ENCODE results near the gene TRIP10.

The TRIP10 gene

DNA sequence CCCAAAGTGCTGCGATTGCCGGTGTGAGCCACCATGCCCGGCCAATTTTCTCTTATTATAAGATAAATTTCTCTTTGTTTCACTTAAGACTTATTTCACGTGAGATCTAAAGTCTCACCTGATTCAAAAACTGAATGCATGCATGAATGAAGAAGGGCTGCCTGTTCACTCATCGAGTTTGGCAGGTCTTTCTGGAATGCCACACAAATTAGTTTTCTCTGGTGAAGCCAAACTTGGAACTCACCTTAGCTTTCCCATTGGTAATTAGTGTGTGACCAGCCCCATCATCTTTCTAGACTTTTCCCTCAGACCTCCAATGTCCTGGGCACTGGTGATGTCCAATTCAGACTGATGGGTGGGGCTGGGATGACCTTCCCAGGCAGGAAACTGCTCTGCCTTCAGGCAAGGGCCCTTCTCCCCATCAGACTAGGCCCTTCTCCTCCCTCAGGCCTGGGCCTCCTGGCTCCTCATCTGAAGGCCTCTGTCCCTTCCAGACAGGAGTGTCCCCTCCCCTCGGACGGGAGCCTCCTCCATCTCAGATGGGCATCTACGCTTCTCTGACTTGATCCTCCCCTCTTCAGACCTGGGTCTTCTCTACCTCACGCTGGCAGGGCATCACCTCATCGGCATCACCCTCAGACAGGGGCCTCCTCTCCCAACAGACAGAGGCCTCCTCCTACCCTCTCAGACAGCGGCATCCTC lies 33.4 kb upstream of the TRIP10 start:
- no peaks in the 10 kb centered on the region for H3K9me3 ChIP-seq (ENCODE audit: control insufficient read depth, low read length)
- no peak overlapping the region for H3K27ac ChIP-seq (ENCODE audit: low read length, poor library complexity, severe bottlenecking)
- 86% methylated on average over 11 of the region's 11 CpGs for WGBS
- peaks cover 4% of the 10 kb centered on the region for H3K4me1 ChIP-seq (ENCODE audit: control insufficient read depth, insufficient read depth, low read depth, low read length)
- H3K79me1 ChIP-seq (replicated peaks; ENCODE audit: low read length, poor library complexity, severe bottlenecking) = no peaks in the 10 kb centered on the region
- no peak overlapping the region for H4K91ac ChIP-seq (ENCODE audit: low read length)
- H2BK15ac ChIP-seq (ENCODE audit: low read depth, poor library complexity, severe bottlenecking) = no peak overlapping the region
- H2AK5ac ChIP-seq (ENCODE audit: low read length, severe bottlenecking) = no peak overlapping the region
- no peak overlapping the region for H2BK120ac ChIP-seq (ENCODE audit: low read depth, low read length)
- H3K4ac ChIP-seq (ENCODE audit: low read depth in 1 of 2, low read length in 2 of 2) = no peak overlapping the region
- H3K36me3 ChIP-seq (ENCODE audit: control insufficient read depth in 1 of 2, insufficient read depth in 2 of 2, low read depth in 1 of 2, low read length in 2 of 2) = peaks cover 0 to 23% of the 10 kb centered on the region in 2 experiments
- no peak overlapping the region for H2BK5ac ChIP-seq (ENCODE audit: low read depth, low read length, poor library complexity, severe bottlenecking)
- no peak overlapping the region for H4K8ac ChIP-seq (ENCODE audit: low read length)
- H3K27me3 ChIP-seq (ENCODE audit: control insufficient read depth in 1 of 2, insufficient read depth in 1 of 2, low read length in 2 of 2) = peaks cover 8 to 25% of the 10 kb centered on the region in 2 experiments
- H2AFZ ChIP-seq (ENCODE audit: low read depth, low read length) = no peak overlapping the region
- no peak overlapping the region for H3K18ac ChIP-seq (ENCODE audit: low read depth in 1 of 2, low read length in 2 of 2)
- no peak overlapping the region for H3K4me2 ChIP-seq (ENCODE audit: low read length, poor library complexity, severe bottlenecking)
- H2BK12ac ChIP-seq (ENCODE audit: low read length in 2 of 2) = no peak overlapping the region
- no peak overlapping the region for H3K9ac ChIP-seq (ENCODE audit: low read length)
- DNase-seq = no peak
- H3K23ac ChIP-seq (ENCODE audit: low read length in 2 of 2) = no peak overlapping the region
- no peak overlapping the region for H3K4me3 ChIP-seq (ENCODE audit: insufficient read depth in 1 of 2, low read depth in 1 of 2, low read length in 2 of 2)
- H3K14ac ChIP-seq (ENCODE audit: low read length in 2 of 2) = no peak overlapping the region

DNA sequence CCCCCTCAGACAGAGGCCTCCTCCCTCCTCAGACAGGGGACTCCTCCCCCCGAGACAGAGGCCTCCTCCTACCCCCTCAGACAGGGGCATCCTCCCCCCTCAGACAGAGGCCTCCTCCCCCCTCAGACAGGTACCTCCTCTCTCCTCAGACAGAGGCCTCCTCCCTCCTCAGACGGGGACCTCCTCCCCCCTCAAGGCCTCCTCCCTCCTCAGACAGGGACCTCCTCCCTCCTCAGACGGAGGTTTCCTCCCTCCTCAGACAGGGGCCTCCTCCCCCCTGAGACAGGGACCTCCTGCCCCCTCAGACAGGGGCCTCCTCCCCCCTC lies 32.9 kb upstream of the TRIP10 start:
- H4K8ac ChIP-seq (ENCODE audit: low read length) = no peak overlapping the region
- no peak overlapping the region for H2AFZ ChIP-seq (ENCODE audit: low read depth, low read length)
- no peak overlapping the region for H3K4ac ChIP-seq (ENCODE audit: low read depth in 1 of 2, low read length in 2 of 2)
- H2AK5ac ChIP-seq (ENCODE audit: low read length, severe bottlenecking) = no peak overlapping the region
- H3K18ac ChIP-seq (ENCODE audit: low read depth in 1 of 2, low read length in 2 of 2) = no peak overlapping the region
- no peak overlapping the region for H3K9ac ChIP-seq (ENCODE audit: low read length)
- no peak overlapping the region for H3K4me3 ChIP-seq (ENCODE audit: insufficient read depth in 1 of 2, low read depth in 1 of 2, low read length in 2 of 2)
- no peaks in the 10 kb centered on the region for H3K79me1 ChIP-seq (replicated peaks; ENCODE audit: low read length, poor library complexity, severe bottlenecking)
- peaks cover 0 to 26% of the 10 kb centered on the region in 2 experiments for H3K36me3 ChIP-seq (ENCODE audit: control insufficient read depth in 1 of 2, insufficient read depth in 2 of 2, low read depth in 1 of 2, low read length in 2 of 2)
- H2BK15ac ChIP-seq (ENCODE audit: low read depth, poor library complexity, severe bottlenecking) = no peak overlapping the region
- H2BK120ac ChIP-seq (ENCODE audit: low read depth, low read length) = no peak overlapping the region
- no peaks in the 10 kb centered on the region for H3K9me3 ChIP-seq (ENCODE audit: control insufficient read depth, low read length)
- peaks cover 10 to 30% of the 10 kb centered on the region in 2 experiments for H3K27me3 ChIP-seq (ENCODE audit: control insufficient read depth in 1 of 2, insufficient read depth in 1 of 2, low read length in 2 of 2)
- H3K27ac ChIP-seq (ENCODE audit: low read length, poor library complexity, severe bottlenecking) = no peak overlapping the region
- no peak for DNase-seq
- no peak overlapping the region for H3K14ac ChIP-seq (ENCODE audit: low read length in 2 of 2)
- H2BK5ac ChIP-seq (ENCODE audit: low read depth, low read length, poor library complexity, severe bottlenecking) = no peak overlapping the region
- H3K4me1 ChIP-seq (ENCODE audit: control insufficient read depth, insufficient read depth, low read depth, low read length) = peaks cover 4% of the 10 kb centered on the region
- no peak overlapping the region for H2BK12ac ChIP-seq (ENCODE audit: low read length in 2 of 2)
- H4K91ac ChIP-seq (ENCODE audit: low read length) = no peak overlapping the region
- 75% methylated on average over 2 of the region's 3 CpGs for WGBS
- H3K4me2 ChIP-seq (ENCODE audit: low read length, poor library complexity, severe bottlenecking) = no peak overlapping the region
- H3K23ac ChIP-seq (ENCODE audit: low read length in 2 of 2) = no peak overlapping the region

DNA sequence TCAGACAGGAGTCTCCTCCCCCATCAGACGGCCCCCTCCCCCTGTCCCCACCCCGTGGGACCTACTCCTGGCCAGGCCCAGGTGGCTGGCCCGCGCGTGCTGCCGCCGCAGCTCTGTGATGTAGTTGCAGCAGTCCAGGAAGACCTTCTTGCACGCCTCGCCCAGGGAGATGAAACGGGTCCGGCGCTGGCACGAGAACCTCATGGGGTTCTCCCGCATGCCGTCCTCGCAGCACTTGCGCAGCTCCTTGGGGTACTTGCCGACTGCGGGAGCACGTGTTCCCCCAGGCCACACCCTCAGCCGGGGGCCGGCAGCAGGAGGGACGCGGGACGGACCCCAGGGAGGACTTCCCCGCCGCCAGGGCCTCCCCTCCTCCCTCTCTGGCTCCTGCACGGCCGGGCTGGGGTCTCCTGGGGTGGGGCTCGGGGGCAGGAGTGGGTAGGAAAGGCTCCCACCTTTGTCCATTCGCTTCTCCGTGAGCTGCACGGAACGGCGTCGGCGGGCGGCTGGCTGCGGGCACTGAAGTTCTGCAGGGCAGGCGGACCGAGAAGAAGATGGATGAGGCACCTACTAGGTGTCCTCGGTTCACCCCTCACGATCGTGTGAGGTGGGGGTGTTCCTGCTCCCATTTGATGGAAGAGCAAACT lies 32.3 kb upstream of the TRIP10 start:
- H3K4ac ChIP-seq (ENCODE audit: low read depth in 1 of 2, low read length in 2 of 2) = no peak overlapping the region
- 91% methylated on average over 42 of the region's 44 CpGs for WGBS
- no peak overlapping the region for H3K4me2 ChIP-seq (ENCODE audit: low read length, poor library complexity, severe bottlenecking)

DNA sequence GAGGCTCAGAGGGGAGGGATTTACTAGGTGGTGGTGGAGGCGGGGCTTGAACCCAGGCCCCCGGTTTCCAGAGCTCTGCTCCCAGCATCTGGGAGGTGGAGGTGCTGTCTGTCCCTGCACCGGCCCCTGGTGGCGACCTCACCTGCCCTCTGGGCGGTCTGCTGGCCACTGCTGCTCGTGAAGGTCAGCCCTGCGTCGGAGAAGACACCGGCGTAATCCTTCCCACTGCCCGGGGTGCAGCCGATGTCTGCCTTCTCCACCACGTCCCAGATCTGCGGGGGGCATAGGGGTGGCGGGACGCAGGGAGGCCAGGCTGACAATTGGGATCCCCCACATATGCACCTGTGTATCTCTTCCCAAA lies 31.8 kb upstream of the TRIP10 start:
- Histone ChIP-seq H4K91ac (ENCODE audit: low read length) (no peak overlapping the region), H3K4me3 (ENCODE audit: insufficient read depth in 1 of 2, low read depth in 1 of 2, low read length in 2 of 2) (no peak overlapping the region), H2BK15ac (ENCODE audit: low read depth, poor library complexity, severe bottlenecking) (no peak overlapping the region), H2AFZ (ENCODE audit: low read depth, low read length) (no peak overlapping the region), H3K14ac (ENCODE audit: low read length in 2 of 2) (no peak overlapping the region), H3K4ac (ENCODE audit: low read depth in 1 of 2, low read length in 2 of 2) (no peak overlapping the region), H3K27me3 (ENCODE audit: control insufficient read depth in 1 of 2, insufficient read depth in 1 of 2, low read length in 2 of 2) (peaks cover 10 to 25% of the 10 kb centered on the region in 2 experiments), H3K27ac (ENCODE audit: low read length, poor library complexity, severe bottlenecking) (no peak overlapping the region), H3K79me1 (replicated peaks; ENCODE audit: low read length, poor library complexity, severe bottlenecking) (no peaks in the 10 kb centered on the region), H2BK120ac (ENCODE audit: low read depth, low read length) (no peak overlapping the region), H4K8ac (ENCODE audit: low read length) (no peak overlapping the region), H3K23ac (ENCODE audit: low read length in 2 of 2) (no peak overlapping the region), H2BK5ac (ENCODE audit: low read depth, low read length, poor library complexity, severe bottlenecking) (no peak overlapping the region), H3K9me3 (ENCODE audit: control insufficient read depth, low read length) (no peaks in the 10 kb centered on the region), H3K4me1 (ENCODE audit: control insufficient read depth, insufficient read depth, low read depth, low read length) (peaks cover 4% of the 10 kb centered on the region), H3K9ac (ENCODE audit: low read length) (no peak overlapping the region), H3K36me3 (ENCODE audit: control insufficient read depth in 1 of 2, insufficient read depth in 2 of 2, low read depth in 1 of 2, low read length in 2 of 2) (peaks cover 0 to 28% of the 10 kb centered on the region in 2 experiments), H2AK5ac (ENCODE audit: low read length, severe bottlenecking) (no peak overlapping the region), H3K18ac (ENCODE audit: low read depth in 1 of 2, low read length in 2 of 2) (no peak overlapping the region), H2BK12ac (ENCODE audit: low read length in 2 of 2) (no peak overlapping the region), H3K4me2 (ENCODE audit: low read length, poor library complexity, severe bottlenecking) (no peak overlapping the region)
- no peak for DNase-seq
- WGBS = 85% methylated on average over 16 of the region's 16 CpGs

More for the DNA sequence above, 32.3 kb upstream of the TRIP10 start:
- Histone ChIP-seq H3K79me1 (replicated peaks; ENCODE audit: low read length, poor library complexity, severe bottlenecking) (no peaks in the 10 kb centered on the region), H3K18ac (ENCODE audit: low read depth in 1 of 2, low read length in 2 of 2) (no peak overlapping the region), H4K8ac (ENCODE audit: low read length) (no peak overlapping the region), H3K27ac (ENCODE audit: low read length, poor library complexity, severe bottlenecking) (no peak overlapping the region), H2BK120ac (ENCODE audit: low read depth, low read length) (no peak overlapping the region), H3K9ac (ENCODE audit: low read length) (no peak overlapping the region), H2AFZ (ENCODE audit: low read depth, low read length) (no peak overlapping the region), H2BK15ac (ENCODE audit: low read depth, poor library complexity, severe bottlenecking) (no peak overlapping the region), H3K4me1 (ENCODE audit: control insufficient read depth, insufficient read depth, low read depth, low read length) (peaks cover 4% of the 10 kb centered on the region), H3K23ac (ENCODE audit: low read length in 2 of 2) (no peak overlapping the region), H4K91ac (ENCODE audit: low read length) (no peak overlapping the region), H3K36me3 (ENCODE audit: control insufficient read depth in 1 of 2, insufficient read depth in 2 of 2, low read depth in 1 of 2, low read length in 2 of 2) (peaks cover 0 to 27% of the 10 kb centered on the region in 2 experiments), H3K14ac (ENCODE audit: low read length in 2 of 2) (no peak overlapping the region), H3K9me3 (ENCODE audit: control insufficient read depth, low read length) (no peaks in the 10 kb centered on the region), H2BK12ac (ENCODE audit: low read length in 2 of 2) (no peak overlapping the region), H3K27me3 (ENCODE audit: control insufficient read depth in 1 of 2, insufficient read depth in 1 of 2, low read length in 2 of 2) (peaks cover 10 to 29% of the 10 kb centered on the region in 2 experiments), H2BK5ac (ENCODE audit: low read depth, low read length, poor library complexity, severe bottlenecking) (no peak overlapping the region), H2AK5ac (ENCODE audit: low read length, severe bottlenecking) (no peak overlapping the region), H3K4me3 (ENCODE audit: insufficient read depth in 1 of 2, low read depth in 1 of 2, low read length in 2 of 2) (no peak overlapping the region)
- no peak for DNase-seq

Data from mesenchymal stem cell (in vitro differentiated cells and primary cell).